MCF 10A (cell line): ENCODE measurements around the gene SIGLEC11. TPM values are rescaled to one million over a fixed set of nuclear protein-coding genes. Genes with fewer than 3 reads are reported as not detected.

Experiments used
- BruUV-seq: library from RNA; stranded (reverse); fragments of 400-500 nt; replicated peaks from 2 replicates; lab custom pipeline; 2021; lab: Mats Ljungman, UMichigan
- CTCF ChIA-PET: fragments of 300-600 bp; sonication (Branson Sonifier 250); formaldehyde crosslinking; extraction: SDS; loops from one replicate; lab custom pipeline; 2021; ENCODE audit warnings: antibody characterized with exemption, inconsistent platforms; lab: Yijun Ruan, JAX
- POLR2A ChIA-PET: fragments of 300-600, 350-650 bp; sonication (Branson Sonifier 250); formaldehyde crosslinking; extraction: SDS; loops from one replicate; lab custom pipeline; 2020; ENCODE audit warnings: antibody characterized with exemption, inconsistent platforms; lab: Yijun Ruan, JAX
- DNase-seq: peaks from one replicate; pipeline ENCODE4 v3.0.0-alpha.2; 2018; ENCODE audit not compliant: unreplicated experiment
- H3K27ac Mint-ChIP-seq: one replicate; pipeline ENCODE4 v1.8.0; 2022; ENCODE audit warnings: mild to moderate bottlenecking, low read depth, mixed read lengths; ENCODE audit not compliant: unreplicated experiment
- H3K27me3 Mint-ChIP-seq: one replicate; pipeline ENCODE4 v1.8.0; 2022; ENCODE audit warnings: mixed read lengths; ENCODE audit not compliant: insufficient read depth, unreplicated experiment
- H3K36me3 Mint-ChIP-seq: one replicate; pipeline ENCODE4 v1.8.0; 2022; ENCODE audit warnings: mild to moderate bottlenecking, moderate library complexity, mixed read lengths; ENCODE audit not compliant: insufficient read depth, unreplicated experiment
- H3K4me1 Mint-ChIP-seq: one replicate; pipeline ENCODE4 v1.8.0; 2022; ENCODE audit warnings: mixed read lengths; ENCODE audit not compliant: insufficient read depth, unreplicated experiment
- H3K4me3 Mint-ChIP-seq: one replicate; pipeline ENCODE4 v1.8.0; 2022; ENCODE audit warnings: mild to moderate bottlenecking, moderate library complexity, mixed read lengths; ENCODE audit not compliant: unreplicated experiment
- H3K9me3 Mint-ChIP-seq: one replicate; pipeline ENCODE4 v1.8.0; 2022; ENCODE audit warnings: mixed read lengths; ENCODE audit not compliant: unreplicated experiment
- intact Hi-C: fragments of 100-400 bp; cut with micrococcal nuclease; formaldehyde crosslinking; loops from 2 replicates; pipeline ENCODE4 v1.14.1; 2022
- total RNA-seq: library from RNA; stranded (reverse); gene quantifications from 2 replicates; pipeline ENCODE4 v1.2.3, GENCODE V29; 2022
- TF ChIP-seq, protein P1 (sequence below): fragments of 200-600 bp; IDR thresholded peaks from one replicate; pipeline ENCODE4 v1.8.0; 2022; ENCODE audit warnings: antibody characterized with exemption, mild to moderate bottlenecking; ENCODE audit not compliant: unreplicated experiment

SIGLEC11 gene
- total RNA-seq, 1 experiment from 2014 or later, result not detected

DNA sequence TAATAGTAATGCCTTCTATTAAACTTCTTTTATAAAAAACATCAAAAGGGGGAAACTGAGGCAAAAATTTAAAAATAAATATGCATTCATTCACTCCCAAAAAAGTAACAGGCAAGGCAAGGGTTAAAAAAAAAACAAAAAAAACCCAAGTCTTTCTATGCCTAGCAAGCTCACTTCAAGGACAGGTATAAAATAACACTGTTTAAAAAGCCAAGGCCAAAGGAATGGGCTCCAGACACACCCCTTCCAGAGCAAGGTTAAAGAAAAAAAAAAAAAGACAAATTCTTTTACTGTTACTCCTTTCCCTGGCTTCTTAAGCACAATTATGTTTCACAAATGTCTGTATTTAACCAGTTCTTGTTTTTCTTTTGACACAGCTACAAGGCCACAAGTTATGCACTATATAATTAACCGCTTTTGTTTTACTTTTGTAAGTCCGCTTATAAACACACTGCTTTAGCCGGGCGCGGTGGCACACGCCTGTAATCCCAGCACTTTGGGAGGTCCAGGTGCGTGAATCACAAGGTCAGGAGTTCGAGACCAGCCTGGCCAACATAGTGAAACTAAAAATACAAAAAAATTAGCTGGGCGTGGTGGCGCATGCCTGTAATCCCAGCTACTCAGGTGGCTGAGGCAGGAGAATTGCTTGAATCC is 3.6 kb downstream of the SIGLEC11 start:
- no peaks in the 10 kb centered on the region for H3K36me3 Mint-ChIP-seq
- H3K27ac Mint-ChIP-seq, result no peak overlapping the region
- no peaks in the 10 kb centered on the region for H3K9me3 Mint-ChIP-seq
- TF ChIP-seq, protein P1, sequence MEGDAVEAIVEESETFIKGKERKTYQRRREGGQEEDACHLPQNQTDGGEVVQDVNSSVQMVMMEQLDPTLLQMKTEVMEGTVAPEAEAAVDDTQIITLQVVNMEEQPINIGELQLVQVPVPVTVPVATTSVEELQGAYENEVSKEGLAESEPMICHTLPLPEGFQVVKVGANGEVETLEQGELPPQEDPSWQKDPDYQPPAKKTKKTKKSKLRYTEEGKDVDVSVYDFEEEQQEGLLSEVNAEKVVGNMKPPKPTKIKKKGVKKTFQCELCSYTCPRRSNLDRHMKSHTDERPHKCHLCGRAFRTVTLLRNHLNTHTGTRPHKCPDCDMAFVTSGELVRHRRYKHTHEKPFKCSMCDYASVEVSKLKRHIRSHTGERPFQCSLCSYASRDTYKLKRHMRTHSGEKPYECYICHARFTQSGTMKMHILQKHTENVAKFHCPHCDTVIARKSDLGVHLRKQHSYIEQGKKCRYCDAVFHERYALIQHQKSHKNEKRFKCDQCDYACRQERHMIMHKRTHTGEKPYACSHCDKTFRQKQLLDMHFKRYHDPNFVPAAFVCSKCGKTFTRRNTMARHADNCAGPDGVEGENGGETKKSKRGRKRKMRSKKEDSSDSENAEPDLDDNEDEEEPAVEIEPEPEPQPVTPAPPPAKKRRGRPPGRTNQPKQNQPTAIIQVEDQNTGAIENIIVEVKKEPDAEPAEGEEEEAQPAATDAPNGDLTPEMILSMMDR, result no peak
- no peak overlapping the region for H3K4me3 Mint-ChIP-seq
- no peak for DNase-seq
- H3K4me1 Mint-ChIP-seq, result peaks cover 7% of the 10 kb centered on the region
- POLR2A ChIA-PET, result no interaction called here
- CTCF ChIA-PET, result interaction anchor here (0.6 to 1.8 kb wide), 6 partner anchors 15 to 820 kb away, joined by 3 to 5 read pairs (median 5); no protein-coding TSS in a partner anchor
- H3K27me3 Mint-ChIP-seq, result peaks cover 20% of the 10 kb centered on the region
- intact Hi-C loops, result no loop called here
- BruUV-seq, result no TSS peak

DNA sequence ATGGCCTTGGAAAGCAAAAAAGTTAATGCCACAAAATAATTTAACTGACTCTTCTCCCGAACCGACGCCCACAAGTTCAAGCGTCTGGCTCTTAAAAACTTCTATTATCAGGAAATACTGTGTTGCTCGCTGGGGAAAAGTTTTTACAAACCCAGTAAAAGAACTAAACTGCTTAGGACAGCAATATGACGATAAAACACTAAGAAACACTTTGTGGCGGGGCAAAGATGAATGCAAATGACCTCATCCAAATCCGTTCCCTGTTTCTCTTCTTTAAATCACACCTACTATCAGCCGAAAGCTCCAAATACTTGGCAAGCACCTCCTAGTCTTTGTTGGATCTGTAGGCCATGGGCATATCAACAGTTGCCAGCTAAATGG is 4.9 kb downstream of the SIGLEC11 start:
- CTCF ChIA-PET, result interaction anchor here (0.7 to 1.8 kb wide), 3 partner anchors 14 to 48 kb away, joined by 3 to 5 read pairs (median 5); no protein-coding TSS in a partner anchor
- POLR2A ChIA-PET, result interaction anchor here (0.9 kb wide), 1 partner anchor 19 kb away, joined by 4 read pairs; no protein-coding TSS in a partner anchor
- Mint-ChIP-seq H3K4me1 (peaks cover 7% of the 10 kb centered on the region), H3K27ac (no peak overlapping the region), H3K36me3 (no peaks in the 10 kb centered on the region), H3K9me3 (no peaks in the 10 kb centered on the region), H3K27me3 (peaks cover 20% of the 10 kb centered on the region), H3K4me3 (no peak overlapping the region)
- intact Hi-C loops, result no loop called here
- no TSS peak for BruUV-seq
- TF ChIP-seq, protein P1, result no peak
- no peak for DNase-seq

DNA sequence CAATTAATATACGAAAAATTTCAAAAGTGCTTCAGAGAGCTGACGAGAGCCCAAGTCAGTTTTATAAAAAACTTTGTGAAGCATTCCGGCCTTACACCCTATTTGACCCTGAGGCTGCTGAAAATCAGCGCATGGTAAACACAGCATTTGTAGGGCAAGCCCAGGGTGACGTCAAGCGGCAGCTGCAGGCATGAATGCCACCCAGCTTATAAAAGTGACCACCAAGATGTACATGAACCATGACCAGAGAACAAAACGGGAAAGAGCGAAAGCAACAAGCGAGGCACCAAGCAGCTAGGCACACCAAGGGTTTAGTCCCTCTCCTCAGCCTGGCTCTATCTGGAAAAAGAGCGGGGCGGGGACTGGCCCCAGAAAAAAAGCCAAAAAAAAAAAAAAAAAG is 6.0 kb downstream of the SIGLEC11 start:
- intact Hi-C loops, result no loop called here
- Mint-ChIP-seq H3K27ac (no peak overlapping the region), H3K9me3 (no peaks in the 10 kb centered on the region), H3K4me1 (peaks cover 7% of the 10 kb centered on the region), H3K4me3 (no peak overlapping the region), H3K27me3 (peaks cover 20% of the 10 kb centered on the region), H3K36me3 (no peaks in the 10 kb centered on the region)
- CTCF ChIA-PET, result interaction anchor here (0.6 to 1.9 kb wide), 3 partner anchors 17 to 169 kb away, joined by 3 to 11 read pairs (median 3); no protein-coding TSS in a partner anchor
- no TSS peak for BruUV-seq
- POLR2A ChIA-PET, result no interaction called here
- TF ChIP-seq, protein P1, result no peak
- no peak for DNase-seq

DNA sequence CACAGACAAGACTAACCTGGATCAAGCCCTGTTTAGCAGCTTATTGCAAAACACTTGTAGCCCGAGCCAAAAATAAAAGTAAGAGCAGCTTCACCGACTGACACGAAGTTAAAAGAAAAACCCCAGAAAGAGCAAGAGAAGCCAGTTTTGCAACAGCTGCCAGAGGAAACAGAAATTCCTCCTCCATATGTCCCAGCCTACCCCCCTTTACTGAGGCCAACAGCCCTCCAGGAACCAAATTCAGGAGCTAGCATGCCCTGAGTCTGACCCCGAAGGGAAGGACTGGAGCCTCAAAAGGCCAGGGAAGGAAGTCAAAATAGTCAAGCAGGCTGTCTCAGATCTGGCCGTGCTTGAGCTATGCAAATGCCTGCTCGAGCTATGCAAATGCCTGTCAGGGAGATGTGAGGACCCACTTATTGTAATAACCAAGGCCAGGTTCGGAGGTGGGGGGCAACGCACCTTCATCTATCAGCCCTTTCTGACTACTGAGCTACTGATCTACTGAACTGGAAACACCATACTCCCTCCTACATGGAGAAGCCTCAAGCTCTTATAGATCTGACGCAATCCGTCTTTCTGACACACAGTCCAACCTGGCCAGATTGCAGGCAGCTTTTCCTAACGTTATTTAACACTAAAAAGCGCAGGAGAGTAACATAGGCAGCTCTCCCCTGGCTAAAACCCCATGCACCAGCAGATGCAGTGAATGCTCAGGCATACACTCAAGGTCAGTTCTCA is 6.7 kb downstream of the SIGLEC11 start:
- POLR2A ChIA-PET, result no interaction called here
- Mint-ChIP-seq H3K27ac (no peak overlapping the region), H3K27me3 (peaks cover 20% of the 10 kb centered on the region), H3K36me3 (no peaks in the 10 kb centered on the region), H3K4me3 (peak overlapping the region; percentile 24), H3K9me3 (no peaks in the 10 kb centered on the region), H3K4me1 (peaks cover 7% of the 10 kb centered on the region)
- no TSS peak for BruUV-seq
- peak; percentile 18 for DNase-seq
- intact Hi-C loops, result no loop called here
- CTCF ChIA-PET, result interaction anchor here (1.0 to 1.9 kb wide), 4 partner anchors 16 to 182 kb away, joined by 3 to 11 read pairs (median 4); no protein-coding TSS in a partner anchor
- TF ChIP-seq, protein P1, result no peak
